Measurements from ENCODE around the gene UBE2G2.

UBE2G2 gene

GRCh38 chr21:44801468-44802395 lies at the start of gene UBE2G2:
Gene UBE2G2 (minus strand): TSS chr21:44801820. CDS start chr21:44801748, 72 bp downstream.
- peak; percentile 83 to 89 for DNase-seq

- no peak for DNase-seq
Observed at GRCh38 chr21:44850905-44851657, 49.5 kb upstream of the UBE2G2 start.

GRCh38 chr21:44850208-44850800 lies 48.7 kb upstream of the UBE2G2 start:
- DNase-seq, result no peak

- DNase-seq, result no peak
Observed at GRCh38 chr21:44849616-44850130, 48.1 kb upstream of the UBE2G2 start.

- DNase-seq, result no peak
Observed at GRCh38 chr21:44848821-44849521, 47.4 kb upstream of the UBE2G2 start.

- DNase-seq, result no peak
Observed at GRCh38 chr21:44847261-44848056, 45.8 kb upstream of the UBE2G2 start.

GRCh38 chr21:44846485-44847260 lies 45.1 kb upstream of the UBE2G2 start:
- DNase-seq, result peak in 1 of 2 donors; percentile 34

- DNase-seq, result no peak
Observed at GRCh38 chr21:44846224-44846484, 44.5 kb upstream of the UBE2G2 start.

- peak; percentile 56 to 57 for DNase-seq
Observed at GRCh38 chr21:44845418-44846223, 44.0 kb upstream of the UBE2G2 start.

GRCh38 chr21:44844256-44844655 lies 42.6 kb upstream of the UBE2G2 start:
- no peak for DNase-seq

- no peak for DNase-seq
Observed at GRCh38 chr21:44842721-44843445, 41.3 kb upstream of the UBE2G2 start.

- no peak for DNase-seq
Observed at GRCh38 chr21:44842087-44842486, 40.5 kb upstream of the UBE2G2 start.

- DNase-seq, result no peak
Observed at GRCh38 chr21:44840771-44841170, 39.2 kb upstream of the UBE2G2 start.

- DNase-seq, result no peak
Observed at GRCh38 chr21:44838951-44839350, 37.3 kb upstream of the UBE2G2 start.

- no peak for DNase-seq
Observed at GRCh38 chr21:44838039-44838895, 36.6 kb upstream of the UBE2G2 start.

- no peak for DNase-seq
Observed at GRCh38 chr21:44837537-44837936, 35.9 kb upstream of the UBE2G2 start.

- DNase-seq, result no peak
Observed at GRCh38 chr21:44836666-44837471, 35.2 kb upstream of the UBE2G2 start.

GRCh38 chr21:44836349-44836665 lies 34.7 kb upstream of the UBE2G2 start:
- DNase-seq, result no peak

Measured in stimulated activated CD4-positive, alpha-beta T cell treated with anti-CD3 and anti-CD28 coated beads, Interleukin-2, amount 100 ng/mL, for 48 hours (primary cell).